ENCODE data around the gene MAPKAP1.

MAPKAP1 gene

DNA sequence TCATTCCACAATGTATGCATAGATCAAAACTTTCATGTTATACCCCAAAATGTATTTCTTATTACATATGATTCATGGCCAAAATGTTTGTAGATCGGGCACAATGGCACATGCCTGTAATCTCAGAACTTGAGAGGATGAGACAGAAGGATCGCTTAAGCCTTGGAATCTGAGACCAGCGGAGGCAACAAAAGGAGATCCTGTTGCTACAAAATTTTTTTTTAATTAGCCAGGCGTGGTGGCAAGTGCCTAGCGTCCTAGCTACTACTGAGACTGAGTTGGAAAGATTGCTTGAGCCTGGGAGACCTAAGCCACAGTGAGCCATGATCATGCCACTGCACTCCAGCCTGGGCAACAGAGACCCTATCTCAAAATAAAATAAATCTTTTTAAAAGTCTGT lies 89.9 kb downstream of the MAPKAP1 start:
- no peak overlapping the region for H3K27ac ChIP-seq (ENCODE audit: low read length)
- no peak overlapping the region for H3K4me3 ChIP-seq (ENCODE audit: low read depth in 1 of 2, low read length in 2 of 2)
- H3K4me1 ChIP-seq (ENCODE audit: control insufficient read depth in 1 of 2, insufficient read depth in 2 of 2, low read length in 2 of 2): no peaks in the 10 kb centered on the region
- no peaks in the 10 kb centered on the region for H3K27me3 ChIP-seq (ENCODE audit: low read depth, low read length)
- H3K36me3 ChIP-seq (ENCODE audit: control insufficient read depth in 1 of 2, insufficient read depth in 2 of 2, low read length in 2 of 2): no peaks in the 10 kb centered on the region
- no peaks in the 10 kb centered on the region for H3K9me3 ChIP-seq (ENCODE audit: control insufficient read depth in 1 of 2, low read length in 2 of 2)

DNA sequence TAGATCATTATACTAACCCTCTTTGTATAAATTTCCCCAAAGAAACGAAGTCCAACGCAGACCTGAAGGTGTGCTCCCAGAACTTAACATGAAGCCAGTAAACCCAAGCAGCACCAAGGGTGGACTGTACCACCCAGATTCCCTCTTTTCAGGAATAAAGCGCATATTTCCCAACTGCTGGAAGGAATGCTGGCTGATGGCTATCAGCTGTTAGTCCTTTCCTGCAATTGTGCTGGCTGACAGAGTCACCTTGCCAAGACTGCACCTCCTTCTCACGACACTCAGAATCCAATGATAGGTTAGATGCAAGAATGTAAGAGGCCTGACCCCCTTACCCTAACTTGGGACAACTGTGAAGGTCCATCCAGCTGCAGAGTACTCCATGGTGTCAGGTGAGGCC lies 93.9 kb downstream of the MAPKAP1 start:
- Histone ChIP-seq H3K36me3 (ENCODE audit: control insufficient read depth in 1 of 2, insufficient read depth in 2 of 2, low read length in 2 of 2) (no peaks in the 10 kb centered on the region), H3K9me3 (ENCODE audit: control insufficient read depth in 1 of 2, low read length in 2 of 2) (no peaks in the 10 kb centered on the region), H3K27me3 (ENCODE audit: low read depth, low read length) (no peaks in the 10 kb centered on the region), H3K27ac (ENCODE audit: low read length) (no peak overlapping the region), H3K4me1 (ENCODE audit: control insufficient read depth in 1 of 2, insufficient read depth in 2 of 2, low read length in 2 of 2) (no peaks in the 10 kb centered on the region), H3K4me3 (ENCODE audit: low read depth in 1 of 2, low read length in 2 of 2) (no peak overlapping the region)

DNA sequence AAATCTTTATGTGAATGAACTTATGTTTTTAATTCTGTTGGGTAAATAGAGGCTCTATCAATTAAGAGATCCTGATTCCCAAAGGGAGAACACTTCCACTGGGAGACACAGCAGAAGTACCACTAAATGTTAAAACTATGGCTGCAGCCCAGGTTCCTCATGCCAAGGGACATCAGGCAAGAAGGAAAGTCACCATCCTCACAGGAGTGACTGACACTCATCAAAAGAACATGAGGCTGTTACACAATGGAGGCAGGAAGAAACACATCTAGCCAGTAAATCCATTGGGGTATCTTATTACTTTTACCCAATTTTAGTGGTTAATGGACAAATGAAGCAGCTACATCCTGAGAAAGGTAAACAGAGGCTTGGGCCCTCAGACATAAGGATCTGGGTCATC lies 94.4 kb downstream of the MAPKAP1 start:
- Histone ChIP-seq H3K4me3 (ENCODE audit: low read depth in 1 of 2, low read length in 2 of 2) (no peak overlapping the region), H3K27ac (ENCODE audit: low read length) (no peak overlapping the region), H3K27me3 (ENCODE audit: low read depth, low read length) (no peaks in the 10 kb centered on the region), H3K36me3 (ENCODE audit: control insufficient read depth in 1 of 2, insufficient read depth in 2 of 2, low read length in 2 of 2) (no peaks in the 10 kb centered on the region), H3K9me3 (ENCODE audit: control insufficient read depth in 1 of 2, low read length in 2 of 2) (no peaks in the 10 kb centered on the region), H3K4me1 (ENCODE audit: control insufficient read depth in 1 of 2, insufficient read depth in 2 of 2, low read length in 2 of 2) (no peaks in the 10 kb centered on the region)

DNA sequence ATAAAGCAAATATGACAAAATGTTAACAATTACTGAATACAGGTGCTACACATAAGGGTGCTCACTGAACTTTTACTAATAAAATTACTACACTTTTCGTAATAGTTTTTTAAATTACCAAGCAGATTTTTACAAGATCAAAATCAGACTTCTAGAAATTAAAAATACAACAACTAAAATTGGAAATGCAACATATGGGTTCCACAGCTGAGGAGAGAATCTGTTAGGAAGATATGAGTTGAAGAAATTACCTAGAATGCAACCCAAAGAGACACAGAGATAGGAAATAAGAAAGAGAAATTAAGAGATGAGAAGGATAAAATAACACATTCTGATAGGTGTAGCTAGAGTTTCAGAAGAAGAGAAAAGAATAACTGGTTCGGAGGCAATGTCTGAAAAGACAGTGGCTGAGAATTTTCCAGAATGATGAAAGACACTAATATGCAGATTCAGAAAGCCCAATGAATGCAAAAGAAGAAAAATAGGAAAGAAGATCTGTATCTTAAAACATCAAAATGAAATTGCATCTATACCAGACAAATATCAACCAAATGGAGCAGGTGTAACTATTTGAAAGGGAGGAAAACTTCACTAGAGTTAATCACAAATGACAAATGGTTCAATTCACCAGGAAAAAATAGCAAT lies 95.8 kb downstream of the MAPKAP1 start:
- no peaks in the 10 kb centered on the region for H3K27me3 ChIP-seq (ENCODE audit: low read depth, low read length)
- no peaks in the 10 kb centered on the region for H3K9me3 ChIP-seq (ENCODE audit: control insufficient read depth in 1 of 2, low read length in 2 of 2)
- H3K36me3 ChIP-seq (ENCODE audit: control insufficient read depth in 1 of 2, insufficient read depth in 2 of 2, low read length in 2 of 2): no peaks in the 10 kb centered on the region
- H3K4me3 ChIP-seq (ENCODE audit: low read depth in 1 of 2, low read length in 2 of 2): no peak overlapping the region
- no peaks in the 10 kb centered on the region for H3K4me1 ChIP-seq (ENCODE audit: control insufficient read depth in 1 of 2, insufficient read depth in 2 of 2, low read length in 2 of 2)
- H3K27ac ChIP-seq (ENCODE audit: low read length): no peak overlapping the region

DNA sequence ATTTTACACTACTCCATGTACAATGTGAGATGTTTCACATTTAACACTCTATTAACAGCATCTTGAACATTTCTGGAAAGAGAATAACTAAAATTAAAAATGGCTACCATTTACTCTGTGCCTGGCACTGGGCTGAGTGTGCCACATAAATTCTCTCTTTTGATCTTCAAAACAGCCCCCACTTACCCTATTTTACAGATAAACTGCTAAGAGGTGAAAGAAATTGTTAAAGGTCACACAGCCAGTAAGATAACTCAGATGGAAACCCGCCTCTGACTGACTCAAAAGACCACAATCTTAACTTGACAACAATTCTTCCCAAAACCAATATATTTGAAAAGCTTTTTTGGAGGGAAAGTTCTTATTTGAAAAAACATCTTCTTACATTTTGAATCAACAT lies 97.3 kb downstream of the MAPKAP1 start:
- H3K27me3 ChIP-seq (ENCODE audit: low read depth, low read length): no peaks in the 10 kb centered on the region
- no peaks in the 10 kb centered on the region for H3K9me3 ChIP-seq (ENCODE audit: control insufficient read depth in 1 of 2, low read length in 2 of 2)
- no peak overlapping the region for H3K4me3 ChIP-seq (ENCODE audit: low read depth in 1 of 2, low read length in 2 of 2)
- H3K36me3 ChIP-seq (ENCODE audit: control insufficient read depth in 1 of 2, insufficient read depth in 2 of 2, low read length in 2 of 2): no peaks in the 10 kb centered on the region
- H3K4me1 ChIP-seq (ENCODE audit: control insufficient read depth in 1 of 2, insufficient read depth in 2 of 2, low read length in 2 of 2): no peaks in the 10 kb centered on the region
- no peak overlapping the region for H3K27ac ChIP-seq (ENCODE audit: low read length)

DNA sequence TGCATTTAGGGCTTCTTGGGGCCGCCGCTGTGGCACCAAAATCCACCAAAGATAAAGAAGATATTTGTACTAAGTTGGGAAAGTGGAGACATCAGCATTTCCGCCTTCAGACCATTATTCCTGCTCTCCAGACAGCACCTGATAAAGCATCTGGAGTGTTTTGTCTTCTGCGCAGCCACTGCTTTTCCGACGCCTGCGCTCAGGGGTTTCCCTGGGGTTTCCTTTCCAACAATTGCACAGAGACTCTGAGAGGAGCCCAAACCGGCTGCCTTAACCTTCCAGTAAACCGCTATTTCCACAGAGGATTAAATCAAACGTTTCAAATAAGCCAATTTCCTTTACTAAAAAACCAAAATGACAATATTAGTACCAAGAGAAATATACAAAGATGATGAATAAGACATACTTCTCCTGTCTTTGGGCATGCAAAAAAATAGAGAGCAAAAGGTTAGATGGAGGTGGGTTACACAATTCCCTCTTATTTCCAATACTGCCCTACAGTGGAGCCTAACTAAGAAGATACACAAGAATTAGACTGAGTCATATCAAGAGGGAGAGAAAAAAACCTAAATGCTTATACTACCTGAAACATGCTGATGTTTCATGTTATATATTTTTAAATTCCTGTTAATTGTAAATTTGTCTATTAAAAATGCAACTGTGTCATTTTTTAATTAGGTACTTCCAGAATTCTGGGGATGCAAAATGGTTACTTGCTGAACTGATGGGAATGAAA lies 98.4 kb downstream of the MAPKAP1 start:
- no peaks in the 10 kb centered on the region for H3K9me3 ChIP-seq (ENCODE audit: control insufficient read depth in 1 of 2, low read length in 2 of 2)
- no peak overlapping the region for H3K4me3 ChIP-seq (ENCODE audit: low read depth in 1 of 2, low read length in 2 of 2)
- no peaks in the 10 kb centered on the region for H3K4me1 ChIP-seq (ENCODE audit: control insufficient read depth in 1 of 2, insufficient read depth in 2 of 2, low read length in 2 of 2)
- no peaks in the 10 kb centered on the region for H3K36me3 ChIP-seq (ENCODE audit: control insufficient read depth in 1 of 2, insufficient read depth in 2 of 2, low read length in 2 of 2)
- H3K27ac ChIP-seq (ENCODE audit: low read length): no peak overlapping the region
- H3K27me3 ChIP-seq (ENCODE audit: low read depth, low read length): no peaks in the 10 kb centered on the region

DNA sequence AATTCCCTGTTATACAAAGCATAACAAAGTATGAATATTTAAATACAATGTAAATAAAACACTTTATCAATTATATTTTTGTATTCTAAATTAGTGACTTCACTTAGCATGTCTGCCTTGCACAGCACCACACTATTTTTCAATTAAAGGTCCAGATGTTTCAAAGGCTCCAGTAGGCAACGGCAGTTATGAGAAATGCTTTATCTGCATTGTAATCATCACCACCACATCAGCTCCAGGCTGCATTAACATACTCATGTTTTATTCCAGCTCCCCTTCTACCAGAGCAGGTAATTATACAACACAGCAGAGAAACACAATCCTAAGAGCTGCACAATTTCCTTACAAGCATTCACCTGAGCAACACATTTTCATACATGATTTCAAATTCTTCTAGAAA lies 102.8 kb downstream of the MAPKAP1 start:
- Histone ChIP-seq H3K9me3 (ENCODE audit: control insufficient read depth in 1 of 2, low read length in 2 of 2) (no peaks in the 10 kb centered on the region), H3K4me1 (ENCODE audit: control insufficient read depth in 1 of 2, insufficient read depth in 2 of 2, low read length in 2 of 2) (no peaks in the 10 kb centered on the region), H3K27ac (ENCODE audit: low read length) (no peak overlapping the region), H3K36me3 (ENCODE audit: control insufficient read depth in 1 of 2, insufficient read depth in 2 of 2, low read length in 2 of 2) (no peaks in the 10 kb centered on the region), H3K27me3 (ENCODE audit: low read depth, low read length) (no peaks in the 10 kb centered on the region), H3K4me3 (ENCODE audit: low read depth in 1 of 2, low read length in 2 of 2) (no peak overlapping the region)

DNA sequence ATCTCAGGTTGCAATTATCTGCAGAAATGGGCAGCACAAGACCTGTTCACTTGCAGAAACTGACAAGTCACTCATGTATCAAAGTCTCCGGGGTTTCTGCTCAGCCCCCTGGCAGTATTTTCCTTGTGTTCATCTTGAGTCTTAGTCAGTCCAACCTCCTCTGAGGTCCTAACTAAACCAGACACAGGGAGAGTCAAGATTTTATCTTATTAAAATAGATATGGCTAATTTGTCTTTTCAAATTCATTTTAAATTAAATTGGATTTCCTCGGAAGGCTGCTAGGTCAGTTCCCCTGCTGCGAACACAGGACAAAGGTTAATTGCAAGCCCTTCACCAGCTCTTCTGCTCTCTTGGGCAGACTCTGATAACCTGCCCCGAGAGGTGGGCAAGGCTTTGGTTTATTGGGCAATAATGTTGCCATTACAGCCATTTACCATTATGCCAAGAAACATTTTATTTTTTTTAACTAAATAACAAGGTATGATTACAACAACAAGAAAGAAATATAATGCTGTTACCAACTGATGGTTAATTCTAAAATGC lies 103.5 kb downstream of the MAPKAP1 start:
- H3K27ac ChIP-seq (ENCODE audit: low read length): no peak overlapping the region
- H3K36me3 ChIP-seq (ENCODE audit: control insufficient read depth in 1 of 2, insufficient read depth in 2 of 2, low read length in 2 of 2): no peaks in the 10 kb centered on the region

DNA sequence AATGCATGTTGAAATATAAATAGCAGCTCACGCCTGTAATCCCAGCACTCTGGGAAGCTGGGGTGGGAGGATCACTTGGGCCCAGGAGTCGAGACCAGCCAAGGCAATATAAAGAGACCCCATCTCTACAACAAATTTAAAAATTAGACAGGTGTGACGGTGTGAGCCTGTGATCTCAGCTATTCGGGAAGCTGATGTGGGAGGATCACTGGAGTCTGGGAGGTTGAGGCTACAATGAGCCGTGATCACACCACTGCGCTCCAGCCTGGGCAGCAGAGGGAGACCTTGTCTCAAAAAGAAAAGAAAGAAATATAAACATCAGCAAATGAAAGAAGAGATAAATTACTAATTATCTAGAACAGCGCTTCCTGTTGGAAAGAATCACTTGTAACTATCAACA lies 105.0 kb downstream of the MAPKAP1 start:
- no peak overlapping the region for H3K27ac ChIP-seq (ENCODE audit: low read length)
- no peak overlapping the region for H3K4me3 ChIP-seq (ENCODE audit: low read depth in 1 of 2, low read length in 2 of 2)
- H3K4me1 ChIP-seq (ENCODE audit: control insufficient read depth in 1 of 2, insufficient read depth in 2 of 2, low read length in 2 of 2): no peaks in the 10 kb centered on the region
- no peaks in the 10 kb centered on the region for H3K9me3 ChIP-seq (ENCODE audit: control insufficient read depth in 1 of 2, low read length in 2 of 2)
- H3K27me3 ChIP-seq (ENCODE audit: low read depth, low read length): no peaks in the 10 kb centered on the region
- no peaks in the 10 kb centered on the region for H3K36me3 ChIP-seq (ENCODE audit: control insufficient read depth in 1 of 2, insufficient read depth in 2 of 2, low read length in 2 of 2)

More for the DNA sequence above, 103.5 kb downstream of the MAPKAP1 start:
- H3K9me3 ChIP-seq (ENCODE audit: control insufficient read depth in 1 of 2, low read length in 2 of 2): no peaks in the 10 kb centered on the region
- no peaks in the 10 kb centered on the region for H3K27me3 ChIP-seq (ENCODE audit: low read depth, low read length)
- no peak overlapping the region for H3K4me3 ChIP-seq (ENCODE audit: low read depth in 1 of 2, low read length in 2 of 2)
- H3K4me1 ChIP-seq (ENCODE audit: control insufficient read depth in 1 of 2, insufficient read depth in 2 of 2, low read length in 2 of 2): no peaks in the 10 kb centered on the region

DNA sequence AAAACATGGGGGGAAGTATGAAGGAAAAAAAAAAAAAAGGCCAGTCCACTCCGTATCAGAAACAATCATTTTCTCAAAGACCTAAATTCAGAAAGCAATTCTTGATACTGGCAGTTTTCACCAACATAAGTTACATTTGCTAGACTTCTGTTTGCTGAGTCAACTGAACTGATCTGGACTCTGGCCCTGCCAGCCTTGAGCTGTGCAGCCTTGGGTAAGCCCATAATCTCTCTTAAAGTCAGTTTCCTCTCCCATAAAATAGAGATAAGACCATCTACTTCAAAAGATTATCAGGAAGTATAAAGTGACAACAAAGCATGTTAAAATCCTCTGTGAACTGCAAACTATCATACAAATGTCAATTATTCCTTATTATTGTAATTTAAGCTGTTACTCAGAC lies 106.8 kb downstream of the MAPKAP1 start:
- Histone ChIP-seq H3K9me3 (ENCODE audit: control insufficient read depth in 1 of 2, low read length in 2 of 2) (no peaks in the 10 kb centered on the region), H3K4me1 (ENCODE audit: control insufficient read depth in 1 of 2, insufficient read depth in 2 of 2, low read length in 2 of 2) (no peaks in the 10 kb centered on the region), H3K27me3 (ENCODE audit: low read depth, low read length) (no peaks in the 10 kb centered on the region), H3K36me3 (ENCODE audit: control insufficient read depth in 1 of 2, insufficient read depth in 2 of 2, low read length in 2 of 2) (no peaks in the 10 kb centered on the region), H3K4me3 (ENCODE audit: low read depth in 1 of 2, low read length in 2 of 2) (no peak overlapping the region), H3K27ac (ENCODE audit: low read length) (no peak overlapping the region)

DNA sequence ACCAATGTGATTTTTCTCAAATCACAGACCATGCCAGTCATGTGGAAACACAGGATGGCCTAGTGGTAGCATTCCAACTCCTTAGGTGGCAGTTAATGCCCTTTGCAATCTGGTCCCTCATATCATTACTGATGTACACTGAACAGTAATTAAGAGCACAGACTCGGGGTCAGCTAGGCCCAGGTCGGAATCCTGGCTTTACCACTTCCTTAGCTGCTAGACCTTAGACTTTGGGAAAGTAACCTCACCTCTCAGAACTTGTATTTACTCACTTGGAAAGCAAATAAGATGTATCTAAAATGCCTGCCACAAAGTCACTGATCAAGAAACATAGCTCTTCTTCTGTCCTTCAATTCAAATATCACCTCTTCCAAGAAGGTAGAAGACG lies 112.8 kb downstream of the MAPKAP1 start:
- H3K27ac ChIP-seq (ENCODE audit: low read length): no peak overlapping the region
- no peak overlapping the region for H3K4me3 ChIP-seq (ENCODE audit: low read depth in 1 of 2, low read length in 2 of 2)
- no peaks in the 10 kb centered on the region for H3K27me3 ChIP-seq (ENCODE audit: low read depth, low read length)
- H3K36me3 ChIP-seq (ENCODE audit: control insufficient read depth in 1 of 2, insufficient read depth in 2 of 2, low read length in 2 of 2): no peaks in the 10 kb centered on the region
- peaks cover 3% of the 10 kb centered on the region in 2 donors for H3K4me1 ChIP-seq (ENCODE audit: control insufficient read depth in 1 of 2, insufficient read depth in 2 of 2, low read length in 2 of 2)
- H3K9me3 ChIP-seq (ENCODE audit: control insufficient read depth in 1 of 2, low read length in 2 of 2): no peaks in the 10 kb centered on the region
